Measurements from ENCODE around the gene SKP1. TPM values are rescaled to one million over a fixed set of nuclear protein-coding genes. Genes with fewer than 3 reads are reported as not detected.
"Not testable (repeated sequence)": the region's sequence is repeated elsewhere in the genome, so short reads cannot be mapped to it uniquely, and the experiment has no call there.

SKP1 gene
- 100 to 1,000 TPM; 287 to 360 TPM for total RNA-seq

GRCh38 chr5:134176511-134177368 lies at the start of gene SKP1:
SKP1 (minus strand) TSS chr5:134176950; CDS start chr5:134174022, 2,928 bp downstream.
- Histone ChIP-seq H3K4me1 (peaks cover 0 to 33% of the 10 kb centered on the region in 2 donors), H3K27me3 (no peaks in the 10 kb centered on the region), H3K4me3 (peak within 1 kb of the TSS; percentile 78 to 88), H3K9me3 (no peaks in the 10 kb centered on the region), H3K36me3 (peaks cover 10% of the 10 kb centered on the region), H3K27ac (peak within 1 kb of the TSS; percentile 98 to 99)
- DNase-seq (ENCODE audit: low spot score) = peak; percentile 82
- TF ChIP-seq, protein P1, sequence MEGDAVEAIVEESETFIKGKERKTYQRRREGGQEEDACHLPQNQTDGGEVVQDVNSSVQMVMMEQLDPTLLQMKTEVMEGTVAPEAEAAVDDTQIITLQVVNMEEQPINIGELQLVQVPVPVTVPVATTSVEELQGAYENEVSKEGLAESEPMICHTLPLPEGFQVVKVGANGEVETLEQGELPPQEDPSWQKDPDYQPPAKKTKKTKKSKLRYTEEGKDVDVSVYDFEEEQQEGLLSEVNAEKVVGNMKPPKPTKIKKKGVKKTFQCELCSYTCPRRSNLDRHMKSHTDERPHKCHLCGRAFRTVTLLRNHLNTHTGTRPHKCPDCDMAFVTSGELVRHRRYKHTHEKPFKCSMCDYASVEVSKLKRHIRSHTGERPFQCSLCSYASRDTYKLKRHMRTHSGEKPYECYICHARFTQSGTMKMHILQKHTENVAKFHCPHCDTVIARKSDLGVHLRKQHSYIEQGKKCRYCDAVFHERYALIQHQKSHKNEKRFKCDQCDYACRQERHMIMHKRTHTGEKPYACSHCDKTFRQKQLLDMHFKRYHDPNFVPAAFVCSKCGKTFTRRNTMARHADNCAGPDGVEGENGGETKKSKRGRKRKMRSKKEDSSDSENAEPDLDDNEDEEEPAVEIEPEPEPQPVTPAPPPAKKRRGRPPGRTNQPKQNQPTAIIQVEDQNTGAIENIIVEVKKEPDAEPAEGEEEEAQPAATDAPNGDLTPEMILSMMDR (IDR thresholded peaks at IDR 0.05) = no peak

- TF ChIP-seq, protein P1 (IDR thresholded peaks at IDR 0.05) = peak in 1 of 2 donors; percentile 19
Measured at GRCh38 chr5:134225780-134226440, 49.2 kb upstream of the SKP1 start, which contains the start of gene PPP2CA. PPP2CA (minus strand) TSS chr5:134226073; CDS start chr5:134225861, 212 bp downstream.

DNA sequence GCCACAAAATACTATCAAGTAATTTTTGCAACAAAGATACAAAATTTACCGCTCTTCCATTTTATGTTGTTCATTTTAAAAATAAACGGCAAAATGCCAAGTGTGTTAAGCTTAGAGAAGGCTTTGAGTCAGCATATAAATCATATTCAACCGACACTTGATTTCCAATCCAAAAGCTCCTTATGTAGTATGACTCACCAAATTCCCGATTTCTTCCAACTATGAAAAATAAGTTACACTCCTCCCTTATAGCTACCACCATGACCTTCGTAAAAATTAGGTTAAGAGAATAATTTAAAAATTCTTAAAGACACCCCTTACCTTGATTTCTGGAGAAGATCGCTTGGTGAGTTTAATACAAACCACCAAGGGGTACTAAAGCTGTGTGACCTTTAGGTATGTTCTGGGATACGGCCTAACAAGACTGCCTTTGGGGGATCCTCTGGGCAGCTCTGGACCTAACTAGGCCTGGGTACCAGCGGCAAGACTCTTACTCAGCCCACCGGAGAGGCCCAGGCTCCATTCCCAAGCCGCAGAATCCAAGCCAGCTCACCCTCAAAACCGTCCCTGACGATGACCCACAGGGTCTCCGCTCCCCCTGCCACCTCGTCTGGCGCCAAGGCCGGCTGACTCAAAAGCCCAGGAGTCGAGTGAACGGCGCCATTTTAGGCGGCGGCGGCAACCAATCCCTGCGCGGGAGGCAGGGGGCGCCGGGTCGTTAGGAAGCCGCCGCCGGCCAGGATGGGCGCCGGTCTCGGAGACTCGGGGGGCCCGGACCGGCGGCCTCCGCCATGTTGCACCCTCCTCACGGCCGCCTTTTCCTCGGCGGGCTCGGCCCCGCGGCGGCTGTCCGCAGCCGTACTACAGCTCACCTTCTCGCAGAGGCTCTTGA lies 48.4 kb upstream of the SKP1 start:
- Histone ChIP-seq H3K9me3 (no peaks in the 10 kb centered on the region), H3K27me3 (no peaks in the 10 kb centered on the region), H3K27ac (peak overlapping the region; percentile 99 to 100), H3K4me3 (peak overlapping the region; percentile 86 to 99), H3K4me1 (peaks cover 0 to 53% of the 10 kb centered on the region in 2 donors), H3K36me3 (no peaks in the 10 kb centered on the region)
- no peak for DNase-seq (ENCODE audit: low spot score)
- TF ChIP-seq, protein P1 (IDR thresholded peaks at IDR 0.05) = peak in 1 of 2 donors; percentile 62

More at GRCh38 chr5:134225780-134226440, 49.2 kb upstream of the SKP1 start, which contains the start of gene PPP2CA:
- Histone ChIP-seq H3K27me3 (no peaks in the 10 kb centered on the region), H3K36me3 (no peaks in the 10 kb centered on the region), H3K27ac (peak within 1 kb of the TSS; percentile 99 to 100), H3K4me1 (peaks cover 0 to 46% of the 10 kb centered on the region in 2 donors), H3K4me3 (peak within 1 kb of the TSS; percentile 86 to 99), H3K9me3 (no peaks in the 10 kb centered on the region)
- DNase-seq (ENCODE audit: low spot score) = peak; percentile 99

DNA sequence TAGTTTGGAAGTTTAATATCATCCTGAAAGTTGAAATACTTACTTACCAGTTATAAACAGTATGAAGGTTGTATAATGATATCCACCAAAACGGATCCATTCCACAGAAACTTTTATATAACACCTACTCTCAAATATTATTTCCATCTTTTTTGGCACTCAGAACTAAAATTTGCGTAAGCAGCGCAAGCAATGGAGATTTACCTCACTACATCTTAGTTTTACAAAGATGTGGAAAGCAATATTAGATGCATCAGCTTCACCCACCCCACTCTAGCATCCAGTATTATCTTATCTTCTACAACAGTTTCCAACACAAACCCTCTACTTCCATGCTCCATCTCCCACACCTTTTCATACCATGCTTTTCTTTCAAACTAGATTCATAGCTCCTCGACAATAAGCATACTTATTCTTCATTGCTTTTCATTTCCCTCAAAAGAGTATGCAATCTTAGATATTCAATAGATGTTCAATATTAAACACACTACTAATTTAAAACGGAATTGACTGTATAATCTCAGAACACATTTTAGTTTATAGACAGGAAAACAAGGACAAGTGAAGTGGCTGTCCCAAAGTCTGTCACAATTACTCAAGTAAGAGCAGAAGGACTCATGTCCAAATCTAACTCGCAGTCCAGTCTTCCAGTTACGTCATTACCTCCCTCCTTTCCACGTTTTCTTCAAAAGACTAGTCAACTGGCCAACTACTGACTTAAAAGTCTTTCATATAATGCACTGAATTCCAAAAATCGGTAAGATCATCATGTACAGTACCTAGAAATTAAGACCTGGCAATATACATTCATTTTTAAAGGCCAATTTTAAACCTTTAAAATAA lies 46.9 kb upstream of the SKP1 start:
- TF ChIP-seq, protein P1 (IDR thresholded peaks at IDR 0.05) = no peak
- H3K27me3 ChIP-seq = no peaks in the 10 kb centered on the region
- DNase-seq (ENCODE audit: low spot score) = no peak
- peak overlapping the region; percentile 99 to 100 for H3K27ac ChIP-seq
- H3K36me3 ChIP-seq = no peaks in the 10 kb centered on the region
- no peaks in the 10 kb centered on the region for H3K9me3 ChIP-seq
- H3K4me1 ChIP-seq = peaks cover 0 to 68% of the 10 kb centered on the region in 2 donors
- H3K4me3 ChIP-seq = peak overlapping the region; percentile 86 to 99

DNA sequence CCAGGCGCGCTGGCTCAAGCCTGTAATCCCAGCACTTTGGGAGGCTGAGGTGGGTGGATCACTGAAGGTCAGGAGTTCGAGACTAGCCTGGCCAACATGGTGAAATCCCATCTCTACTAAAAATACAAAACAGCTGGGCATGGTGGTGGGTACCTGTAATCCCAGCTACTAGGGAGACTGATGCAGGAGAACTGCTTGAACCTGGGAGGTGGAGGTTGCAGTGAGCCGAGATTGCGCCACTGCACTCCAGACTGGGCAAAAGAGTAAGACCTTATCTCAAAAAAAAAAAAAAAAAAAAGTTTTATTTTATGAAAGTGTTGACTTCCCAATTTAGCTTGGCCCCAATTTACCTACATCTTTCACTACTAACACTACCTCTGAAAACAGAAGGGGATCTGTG lies 44.9 kb upstream of the SKP1 start:
- H3K27me3 ChIP-seq; H3K4me3 ChIP-seq; H3K36me3 ChIP-seq; DNase-seq (ENCODE audit: low spot score); H3K27ac ChIP-seq; H3K9me3 ChIP-seq: not testable (repeated sequence)
- H3K4me1 ChIP-seq = peaks cover 0 to 72% of the 10 kb centered on the region in 2 donors
